HG03060 (cell line): ENCODE results near the gene LEMD3.

Source experiments
- ATAC-seq: cut with Tn5 transposase; IDR thresholded peaks from one replicate; pipeline ENCODE4 v1.9.1; 2021; ENCODE audit warnings: low read depth, moderate number of reproducible peaks; ENCODE audit not compliant: unreplicated experiment

The LEMD3 gene

GRCh38 chr12:65204886-65205525 is 35.6 kb downstream of the LEMD3 start:
- no peak for ATAC-seq

GRCh38 chr12:65205886-65206285 is 36.5 kb downstream of the LEMD3 start:
- no peak for ATAC-seq

- no peak for ATAC-seq
Observed at GRCh38 chr12:65208125-65208524, 38.7 kb downstream of the LEMD3 start.

GRCh38 chr12:65208964-65209654 is 39.7 kb downstream of the LEMD3 start:
- ATAC-seq: no peak

GRCh38 chr12:65209655-65210043 is 40.3 kb downstream of the LEMD3 start:
- peak; percentile 77 for ATAC-seq

GRCh38 chr12:65217086-65217485 is 47.7 kb downstream of the LEMD3 start:
- ATAC-seq: no peak

- ATAC-seq: no peak
Observed at GRCh38 chr12:65220761-65221160, 51.4 kb downstream of the LEMD3 start.

- ATAC-seq: no peak
Observed at GRCh38 chr12:65229441-65229840, 60.1 kb downstream of the LEMD3 start.

- no peak for ATAC-seq
Observed at GRCh38 chr12:65232476-65233077, 63.2 kb downstream of the LEMD3 start.

GRCh38 chr12:65237153-65237552 is 67.8 kb downstream of the LEMD3 start:
- no peak for ATAC-seq

GRCh38 chr12:65238609-65239008 is 69.2 kb downstream of the LEMD3 start:
- no peak for ATAC-seq

GRCh38 chr12:65248656-65249633 is 79.6 kb downstream of the LEMD3 start:
- ATAC-seq: no peak

GRCh38 chr12:65252515-65252914 is 83.1 kb downstream of the LEMD3 start:
- ATAC-seq: no peak

GRCh38 chr12:65257986-65258385 is 88.6 kb downstream of the LEMD3 start:
- ATAC-seq: no peak

GRCh38 chr12:65259501-65259900 is 90.1 kb downstream of the LEMD3 start:
- no peak for ATAC-seq

- ATAC-seq: no peak
Observed at GRCh38 chr12:65263777-65264176, 94.4 kb downstream of the LEMD3 start.

GRCh38 chr12:65266408-65266807 is 97.0 kb downstream of the LEMD3 start:
- ATAC-seq: no peak

GRCh38 chr12:65269603-65270002 is 100.2 kb downstream of the LEMD3 start:
- ATAC-seq: no peak

- no peak for ATAC-seq
Observed at GRCh38 chr12:65274602-65275272, 105.4 kb downstream of the LEMD3 start.

GRCh38 chr12:65275627-65276026 is 106.2 kb downstream of the LEMD3 start:
- ATAC-seq: no peak
